GM19372 (cell line): ENCODE data around the gene PTPRN2.

ENCODE experiments used
- ATAC-seq: cut with Tn5 transposase; IDR thresholded peaks from one replicate; pipeline ENCODE4 v1.9.1; 2021; ENCODE audit warnings: mild to moderate bottlenecking, low read depth, moderate library complexity; ENCODE audit not compliant: unreplicated experiment

The PTPRN2 gene

GRCh38 chr7:157686285-157686894 lies 901.2 kb downstream of the PTPRN2 start:
- no peak for ATAC-seq

- ATAC-seq, result no peak
Observed at GRCh38 chr7:157685430-157686284, 902.0 kb downstream of the PTPRN2 start.

DNA sequence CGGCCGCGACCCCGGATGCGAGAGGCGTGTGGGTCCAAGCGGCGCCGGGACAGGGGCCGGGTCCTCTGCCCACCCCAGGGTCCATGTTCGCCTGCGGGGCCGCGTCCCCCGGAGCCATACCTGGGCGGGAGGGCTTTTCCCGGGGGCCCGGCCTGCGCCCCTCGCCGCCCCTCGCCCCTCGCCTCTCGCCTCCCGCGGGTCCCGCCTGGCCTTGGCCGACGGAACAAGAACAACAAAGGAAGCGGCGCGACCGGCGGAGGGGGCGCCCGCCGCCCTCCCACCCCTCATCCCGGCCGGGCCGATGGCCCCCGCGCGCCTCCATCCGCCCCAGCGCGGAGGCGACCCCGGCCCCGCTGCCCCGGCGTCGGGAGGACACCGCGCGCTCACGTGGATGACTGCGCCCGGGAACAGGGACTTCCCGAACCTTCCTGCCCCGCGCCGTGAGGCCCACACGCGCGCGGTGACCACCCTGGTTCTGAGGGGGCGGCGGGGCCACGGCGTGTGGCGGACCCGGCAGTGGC lies 902.7 kb downstream of the PTPRN2 start:
- no peak for ATAC-seq

DNA sequence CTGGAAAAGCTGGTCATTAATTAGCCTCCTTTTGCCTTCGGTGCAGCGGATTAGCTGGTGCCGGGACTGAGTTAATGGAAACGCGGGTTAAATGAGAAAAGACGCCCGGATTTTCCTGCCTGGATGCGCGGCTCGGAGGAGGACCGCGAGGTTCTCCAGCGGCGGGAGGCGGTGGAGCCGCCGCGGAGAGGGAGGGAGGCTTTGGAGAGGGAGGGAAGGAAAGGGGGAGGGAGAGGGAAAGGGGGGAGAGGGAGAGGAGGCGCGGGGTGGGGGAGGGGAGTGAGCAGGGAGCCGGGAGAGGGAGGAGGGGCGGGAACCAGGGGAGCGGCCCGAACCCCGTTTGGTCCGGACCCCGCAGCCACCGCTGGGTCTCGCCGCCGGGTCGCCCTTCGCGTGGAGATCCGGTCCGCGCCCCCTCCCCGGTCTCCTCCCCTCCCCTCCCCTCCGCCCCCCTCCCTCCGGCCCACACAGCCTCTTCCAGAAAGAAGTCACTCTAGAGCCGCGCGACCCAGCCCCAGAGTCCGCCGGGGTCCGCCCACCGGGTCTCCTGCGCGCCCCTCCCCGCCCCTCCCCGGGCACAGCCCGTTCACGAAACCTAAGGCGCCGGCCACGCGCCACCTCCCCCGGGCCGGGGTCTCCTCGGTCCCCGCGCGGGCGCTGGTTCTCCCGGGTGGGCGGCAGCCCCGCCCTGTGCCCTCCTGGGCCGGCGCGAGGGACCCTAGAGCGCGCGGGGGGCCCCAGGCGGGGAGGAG lies 903.3 kb downstream of the PTPRN2 start:
- ATAC-seq, result no peak

DNA sequence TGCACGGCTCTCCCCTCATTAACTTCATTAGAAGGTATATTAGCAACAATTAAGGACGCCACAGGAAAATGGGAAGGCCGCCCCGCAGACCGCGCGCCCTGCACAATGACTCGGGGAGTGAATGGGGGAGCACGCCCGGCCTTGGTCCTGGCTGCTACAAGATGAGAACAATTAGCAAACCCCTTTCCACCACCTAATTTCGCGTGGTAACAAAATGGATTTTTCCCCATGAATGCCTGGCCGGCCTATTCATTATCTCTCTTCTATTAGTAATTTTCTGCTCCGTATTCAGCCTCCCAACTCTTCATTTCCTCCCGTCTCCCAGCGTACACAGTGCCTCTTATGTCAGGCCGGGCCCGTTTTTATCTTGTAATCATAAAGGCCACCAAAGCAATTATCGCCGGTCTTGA lies 903.9 kb downstream of the PTPRN2 start:
- ATAC-seq, result no peak

GRCh38 chr7:157682946-157683746 lies 904.5 kb downstream of the PTPRN2 start:
- no peak for ATAC-seq

DNA sequence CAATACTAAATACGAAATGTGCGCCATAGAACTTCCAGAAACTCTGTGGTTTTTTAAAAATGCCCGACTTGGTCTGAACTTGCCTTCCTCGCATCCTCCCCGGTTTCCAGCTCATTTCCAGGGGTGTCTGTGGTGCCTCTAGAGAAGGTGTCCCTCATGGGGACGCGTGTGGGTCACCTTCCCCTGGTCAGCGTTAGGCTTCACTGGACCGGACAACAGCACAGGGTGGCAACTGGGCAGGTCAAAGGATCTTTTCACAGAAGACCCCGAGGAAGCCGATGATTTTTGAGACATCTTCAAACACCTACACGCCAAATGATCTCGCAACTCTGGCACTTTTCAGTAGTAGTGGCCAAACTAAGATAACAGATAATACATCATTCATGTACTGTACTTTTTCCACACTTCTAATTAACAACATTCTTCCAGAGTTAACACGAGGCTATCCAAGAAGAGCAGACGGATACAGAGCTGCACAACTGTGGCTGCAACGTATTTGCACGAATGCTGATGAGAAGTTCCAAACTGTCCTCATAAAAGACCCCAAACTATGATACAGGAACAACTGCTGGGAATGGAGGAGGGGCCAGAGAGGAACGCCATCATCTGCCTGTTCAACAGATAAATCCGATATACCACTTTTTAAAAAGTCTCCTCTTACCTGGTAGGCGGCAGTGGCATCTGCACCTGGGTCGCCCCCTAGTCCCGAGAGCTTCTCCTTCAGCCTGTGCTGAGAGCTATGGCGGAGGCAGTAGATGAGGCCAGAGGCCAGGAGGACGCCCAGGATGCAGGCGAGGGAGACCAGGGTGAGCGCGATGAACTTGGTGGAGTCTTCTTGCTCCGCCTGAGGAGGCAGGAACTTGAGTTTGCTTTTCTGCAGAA lies 905.3 kb downstream of the PTPRN2 start:
- no peak for ATAC-seq

- no peak for ATAC-seq
Observed at GRCh38 chr7:157679607-157680006, 908.0 kb downstream of the PTPRN2 start.

GRCh38 chr7:157678501-157678900 lies 909.1 kb downstream of the PTPRN2 start:
- no peak for ATAC-seq

DNA sequence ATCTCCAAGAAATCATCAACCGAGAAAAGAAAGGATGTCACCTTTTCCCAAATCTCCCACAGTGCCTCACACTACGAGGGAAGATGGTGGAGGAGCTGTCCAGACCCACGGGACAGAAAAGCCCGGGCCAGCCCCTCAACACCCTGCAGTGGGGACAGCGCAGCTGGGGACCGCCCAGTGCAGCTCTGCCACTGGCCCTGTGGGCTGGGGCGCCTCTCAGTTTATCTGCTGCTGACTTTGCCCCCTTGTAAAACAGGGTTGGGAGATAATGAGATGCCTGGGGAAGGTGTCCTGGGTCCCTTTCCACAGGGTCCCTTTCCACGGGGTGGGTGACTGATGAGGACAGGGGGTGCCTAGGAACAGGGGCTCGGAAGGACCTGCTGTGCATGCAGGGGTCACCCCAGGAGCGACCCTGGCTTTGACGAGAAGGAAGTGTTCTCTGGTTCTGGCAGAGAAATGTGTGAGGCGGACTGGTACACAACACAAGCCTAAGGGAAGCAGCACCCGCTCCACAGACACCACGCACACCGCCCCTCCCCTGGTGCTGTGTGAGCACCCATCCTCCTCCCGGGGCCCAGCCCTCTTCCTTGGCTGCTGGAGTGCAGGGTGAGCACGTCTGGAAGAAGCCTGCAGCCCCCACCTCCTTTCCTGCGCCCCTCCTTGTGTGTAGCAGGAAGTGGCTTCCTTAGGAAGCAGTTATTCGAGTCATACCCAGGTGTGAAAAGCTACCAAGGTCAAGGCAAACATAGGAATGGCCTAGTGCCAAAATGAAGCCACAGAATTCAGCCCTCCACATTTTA lies 911.0 kb downstream of the PTPRN2 start:
- no peak for ATAC-seq

GRCh38 chr7:157676001-157676400 lies 911.6 kb downstream of the PTPRN2 start:
- no peak for ATAC-seq

- no peak for ATAC-seq
Observed at GRCh38 chr7:157675427-157675927, 912.1 kb downstream of the PTPRN2 start.

GRCh38 chr7:157674715-157675426 lies 912.8 kb downstream of the PTPRN2 start:
- no peak for ATAC-seq

- ATAC-seq, result no peak
Observed at GRCh38 chr7:157674027-157674714, 913.5 kb downstream of the PTPRN2 start.

- ATAC-seq, result no peak
Observed at GRCh38 chr7:157673573-157673972, 914.0 kb downstream of the PTPRN2 start.

GRCh38 chr7:157671358-157672255 lies 916.0 kb downstream of the PTPRN2 start:
- no peak for ATAC-seq
